NCI-H460 (cell line): ENCODE data around the gene SLC16A9. TPM values are rescaled to one million over a fixed set of nuclear protein-coding genes. Genes with fewer than 3 reads are reported as not detected.
A peak's percentile ranks its signal among the peaks of the same experiment; 100 is the strongest.

ENCODE experiments used
- DNase-seq: peaks from one replicate; pipeline ENCODE4 v3.0.0-alpha.2; 2016; ENCODE audit warnings: low read depth; ENCODE audit errors: extremely low read depth
- total RNA-seq: library from RNA; depleted of rRNA; stranded (reverse); fragments of >200 nt; shearing (Covaris generic); gene quantifications from 2 replicates; pipeline ENCODE4 v1.2.3, GENCODE V29; 2014

SLC16A9 gene
- total RNA-seq, 1 experiment from 2014 or later = 5.7 TPM

- no peak for DNase-seq
These were observed 77.5 kb downstream of the SLC16A9 start for GRCh38 chr10:59631882-59632807.

- DNase-seq = no peak
These were observed 78.4 kb downstream of the SLC16A9 start for GRCh38 chr10:59631237-59631636.

GRCh38 chr10:59628965-59629364, 80.7 kb downstream of the SLC16A9 start:
- no peak for DNase-seq

- DNase-seq = no peak
These were observed 81.2 kb downstream of the SLC16A9 start for GRCh38 chr10:59628456-59628855.

- DNase-seq = no peak
These were observed 82.2 kb downstream of the SLC16A9 start for GRCh38 chr10:59627366-59628018.

GRCh38 chr10:59626523-59626869, 83.2 kb downstream of the SLC16A9 start:
- DNase-seq = no peak

GRCh38 chr10:59625721-59626522, 83.7 kb downstream of the SLC16A9 start:
- peak; percentile 58 for DNase-seq

- no peak for DNase-seq
These were observed 84.7 kb downstream of the SLC16A9 start for GRCh38 chr10:59624951-59625350.

GRCh38 chr10:59624136-59624535, 85.5 kb downstream of the SLC16A9 start:
- no peak for DNase-seq

GRCh38 chr10:59623133-59624121, 86.2 kb downstream of the SLC16A9 start:
- no peak for DNase-seq

- DNase-seq = peak; percentile 65
These were observed 87.1 kb downstream of the SLC16A9 start for GRCh38 chr10:59622320-59623132.

- no peak for DNase-seq
These were observed 87.9 kb downstream of the SLC16A9 start for GRCh38 chr10:59621771-59622170.

- no peak for DNase-seq
These were observed 91.0 kb downstream of the SLC16A9 start for GRCh38 chr10:59618666-59619065.

GRCh38 chr10:59617996-59618395, 91.7 kb downstream of the SLC16A9 start:
- DNase-seq = no peak

GRCh38 chr10:59611048-59611447, 98.6 kb downstream of the SLC16A9 start:
- no peak for DNase-seq

- DNase-seq = no peak
These were observed 101.7 kb downstream of the SLC16A9 start for GRCh38 chr10:59607970-59608369.

- DNase-seq = no peak
These were observed 103.1 kb downstream of the SLC16A9 start for GRCh38 chr10:59606551-59606961.

GRCh38 chr10:59601985-59602384, 107.7 kb downstream of the SLC16A9 start:
- no peak for DNase-seq
